Astrocyte of the spinal cord (primary cell): ENCODE measurements around the gene PAWR.

ENCODE experiments used
- DNase-seq: peaks from one replicate; pipeline ENCODE4 v3.0.0; 2011; ENCODE audit warnings: low read depth, low spot score
- H3K4me3 ChIP-seq: 2 replicates; pipeline ENCODE4 v1.5.1; 2011; ENCODE audit warnings: low read depth, mild to moderate bottlenecking, low read length, moderate library complexity
- in situ Hi-C: cut with HindIII; loops from 2 replicates; pipeline ENCODE4 v1.10.0; 2017; ENCODE audit warnings: low sequenced_read_pairs
- TF ChIP-seq, protein P1 (sequence below): IDR thresholded peaks from 2 replicates; pipeline ENCODE4 v1.5.1; 2012; ENCODE audit warnings: low read depth, mild to moderate bottlenecking, low read length, inconsistent platforms

The PAWR gene

DNA sequence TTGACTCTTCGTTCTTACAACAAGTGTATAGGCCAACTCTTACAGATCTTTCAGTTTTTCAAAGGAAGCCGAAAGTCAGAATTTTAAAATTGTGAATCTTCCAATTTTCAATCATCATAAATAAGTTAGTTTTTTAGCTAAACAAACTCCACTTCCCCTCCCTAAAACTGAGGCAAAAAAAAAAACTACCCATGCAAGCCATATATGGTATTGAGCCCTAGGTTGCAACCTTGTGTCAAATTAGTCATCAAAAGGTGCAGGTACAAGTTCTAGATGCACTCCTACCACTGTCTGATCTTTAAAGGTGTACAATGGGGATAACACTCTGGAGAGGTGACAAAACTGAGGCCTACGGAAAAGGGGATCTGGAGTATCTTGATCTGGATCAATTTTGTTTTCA lies 97.9 kb downstream of the PAWR start:
- in situ Hi-C loops: no loop called here
- TF ChIP-seq, protein P1, sequence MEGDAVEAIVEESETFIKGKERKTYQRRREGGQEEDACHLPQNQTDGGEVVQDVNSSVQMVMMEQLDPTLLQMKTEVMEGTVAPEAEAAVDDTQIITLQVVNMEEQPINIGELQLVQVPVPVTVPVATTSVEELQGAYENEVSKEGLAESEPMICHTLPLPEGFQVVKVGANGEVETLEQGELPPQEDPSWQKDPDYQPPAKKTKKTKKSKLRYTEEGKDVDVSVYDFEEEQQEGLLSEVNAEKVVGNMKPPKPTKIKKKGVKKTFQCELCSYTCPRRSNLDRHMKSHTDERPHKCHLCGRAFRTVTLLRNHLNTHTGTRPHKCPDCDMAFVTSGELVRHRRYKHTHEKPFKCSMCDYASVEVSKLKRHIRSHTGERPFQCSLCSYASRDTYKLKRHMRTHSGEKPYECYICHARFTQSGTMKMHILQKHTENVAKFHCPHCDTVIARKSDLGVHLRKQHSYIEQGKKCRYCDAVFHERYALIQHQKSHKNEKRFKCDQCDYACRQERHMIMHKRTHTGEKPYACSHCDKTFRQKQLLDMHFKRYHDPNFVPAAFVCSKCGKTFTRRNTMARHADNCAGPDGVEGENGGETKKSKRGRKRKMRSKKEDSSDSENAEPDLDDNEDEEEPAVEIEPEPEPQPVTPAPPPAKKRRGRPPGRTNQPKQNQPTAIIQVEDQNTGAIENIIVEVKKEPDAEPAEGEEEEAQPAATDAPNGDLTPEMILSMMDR: no peak
- no peak overlapping the region for H3K4me3 ChIP-seq
- DNase-seq: no peak

DNA sequence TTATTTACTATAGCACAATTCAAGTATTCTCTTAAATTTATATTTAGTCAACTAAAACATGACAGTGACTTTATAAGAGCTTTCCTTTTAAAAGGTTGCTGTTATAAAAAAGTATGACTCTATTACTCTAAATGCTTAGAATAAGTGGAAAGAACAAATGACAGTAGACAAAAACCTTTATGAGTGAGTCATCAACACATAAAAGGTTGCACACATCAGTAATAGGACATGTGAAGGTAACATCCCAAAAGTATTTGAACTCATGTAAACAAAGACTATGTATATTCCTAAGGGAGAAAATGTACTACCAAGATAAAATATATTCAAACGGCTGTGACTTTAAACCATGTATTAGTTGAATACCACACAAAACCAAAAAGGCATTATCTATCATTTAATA lies 98.8 kb downstream of the PAWR start:
- in situ Hi-C loops: no loop called here
- DNase-seq: no peak
- TF ChIP-seq, protein P1: no peak
- no peak overlapping the region for H3K4me3 ChIP-seq

DNA sequence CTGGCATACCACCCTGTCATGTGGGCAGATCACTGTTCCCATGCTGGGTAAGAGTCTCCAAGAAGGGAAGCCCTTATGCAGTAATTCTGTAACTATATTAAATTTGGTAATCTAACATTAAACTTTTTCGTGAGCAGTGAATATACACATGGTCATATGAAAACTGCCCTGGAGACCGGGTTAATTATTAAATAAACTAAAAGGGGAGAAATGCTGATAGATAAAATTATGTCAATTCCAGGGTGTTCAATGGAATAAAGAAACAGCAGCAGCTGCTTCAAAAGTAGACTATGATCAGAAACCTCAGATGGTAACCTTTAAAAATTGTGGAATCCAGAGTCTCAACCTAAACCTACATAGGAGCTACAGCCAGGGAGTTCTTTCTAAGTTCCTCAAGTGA lies 100.0 kb downstream of the PAWR start:
- in situ Hi-C loops: no loop called here
- TF ChIP-seq, protein P1: no peak
- DNase-seq: no peak
- no peak overlapping the region for H3K4me3 ChIP-seq

DNA sequence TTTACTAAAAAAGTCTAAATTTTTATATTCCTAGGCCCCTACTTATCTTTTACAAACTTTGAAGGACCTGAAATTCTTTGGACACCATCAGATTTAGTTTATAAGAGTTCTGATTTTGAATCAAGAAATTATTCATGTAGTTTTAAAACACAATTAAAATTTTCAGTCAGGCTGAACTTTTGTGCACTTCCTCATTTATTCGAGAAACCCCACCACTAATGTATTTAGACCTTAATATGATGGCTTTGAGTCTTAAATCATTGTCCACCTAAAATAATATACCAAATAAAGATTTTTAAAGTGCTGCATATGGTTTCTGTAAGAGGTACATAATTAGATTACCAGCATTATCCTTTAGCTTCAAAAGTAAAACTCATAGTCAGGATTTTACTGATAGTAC lies 103.4 kb downstream of the PAWR start:
- TF ChIP-seq, protein P1: no peak
- in situ Hi-C loops: no loop called here
- no peak overlapping the region for H3K4me3 ChIP-seq
- DNase-seq: no peak

DNA sequence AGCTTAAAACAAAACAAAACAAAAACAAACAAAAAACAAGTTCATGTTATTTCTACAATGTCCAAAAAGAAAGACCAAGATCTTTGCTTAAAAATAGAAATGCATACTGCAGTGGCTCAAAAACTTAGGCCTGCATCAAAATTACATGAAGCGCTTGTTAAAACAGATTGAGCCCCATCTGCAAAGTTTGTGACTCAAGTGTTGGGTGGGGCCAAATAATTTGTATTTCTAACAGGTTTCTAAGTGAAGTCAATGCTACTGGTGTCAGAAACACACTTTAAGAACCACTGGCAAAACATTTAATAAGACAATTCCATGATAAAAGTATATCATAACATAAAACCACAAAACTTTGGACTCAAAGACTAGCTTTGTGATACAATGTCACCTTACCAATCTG lies 105.6 kb downstream of the PAWR start:
- TF ChIP-seq, protein P1: no peak
- no peak for DNase-seq
- no peak overlapping the region for H3K4me3 ChIP-seq
- in situ Hi-C loops: no loop called here

DNA sequence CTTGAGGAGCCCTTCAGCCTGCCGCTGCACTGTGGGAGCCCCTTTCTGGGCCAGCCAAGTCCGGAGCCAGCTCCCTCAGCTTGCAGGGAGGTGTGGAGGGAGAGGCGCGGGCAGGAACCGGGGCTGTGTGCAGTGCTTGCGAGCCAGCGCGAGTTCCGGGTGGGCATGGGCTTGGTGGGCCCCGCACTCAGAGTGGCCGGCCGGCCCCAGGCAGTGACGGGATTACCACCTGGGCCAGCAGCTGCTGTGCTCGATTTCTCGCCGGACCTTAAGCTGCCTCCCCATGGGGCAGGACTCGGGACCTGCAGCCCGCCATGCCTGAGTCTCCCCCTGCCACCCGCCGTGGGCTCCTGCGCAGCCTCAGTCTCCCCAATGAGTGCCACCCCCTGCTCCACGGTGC lies 116.9 kb downstream of the PAWR start:
- DNase-seq: no peak
- in situ Hi-C loops: no loop called here
- H3K4me3 ChIP-seq: no peak overlapping the region
- TF ChIP-seq, protein P1: no peak

DNA sequence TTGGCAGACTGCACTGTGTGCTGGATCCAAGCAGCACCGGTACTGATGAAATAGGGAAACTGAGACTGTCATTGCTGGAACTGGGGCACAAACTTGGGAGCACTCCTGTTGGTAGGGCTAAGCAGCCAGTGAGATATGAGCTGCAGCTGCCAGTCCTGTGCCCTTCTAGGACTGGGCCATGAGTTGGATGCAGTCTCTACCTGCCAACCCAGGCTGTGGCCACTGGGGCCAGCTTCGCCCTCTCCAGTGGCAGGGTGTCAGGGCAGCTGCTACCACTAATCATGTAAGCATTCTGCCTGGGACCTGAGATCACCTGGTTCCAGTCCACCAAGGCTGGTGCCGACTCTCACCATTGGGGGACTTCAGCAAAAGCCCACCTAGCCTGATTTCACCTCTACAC lies 121.1 kb downstream of the PAWR start:
- TF ChIP-seq, protein P1: no peak
- no peak for DNase-seq
- in situ Hi-C loops: no loop called here
- H3K4me3 ChIP-seq: no peak overlapping the region
